Esophagus muscularis mucosa (tissue), 4 donors: Measurements from ENCODE around the gene SLC16A3. TPM values are rescaled to one million over a fixed set of nuclear protein-coding genes. Genes with fewer than 3 reads are reported as not detected.

Experiments
- DNase-seq: peaks from one replicate; pipeline ENCODE4 v3.0.0-alpha.2; 2017; ENCODE audit errors: extremely low spot score
- H3K27ac ChIP-seq, 4 donors: fragments of 200-600 bp; sonication (generic); replicated peaks in 1 of 4; 1 replicate in 3 of 4; 2 replicates in 1 of 4; pipeline ENCODE4 v1.5.1; 2016 to 2019; ENCODE audit warnings: mild to moderate bottlenecking in 1 of 4
- H3K27me3 ChIP-seq, 4 donors: fragments of 200-600 bp; sonication (generic); one replicate each; pipeline versions ENCODE4 v1.5.1 to v1.6.0; 2016 to 2019
- H3K36me3 ChIP-seq, 4 donors: fragments of 200-600 bp; sonication (generic); one replicate each; pipeline ENCODE4 v1.5.1; 2016 to 2019
- H3K4me1 ChIP-seq, 4 donors: fragments of 200-600 bp; sonication (generic); one replicate each; pipeline ENCODE4 v1.5.1; 2016 to 2019
- H3K4me3 ChIP-seq, 4 donors: fragments of 200-600 bp; sonication (generic); 1 replicate in 2 of 4; 2 replicates in 2 of 4; pipeline ENCODE4 v1.5.1; 2016 to 2019; ENCODE audit warnings: mild to moderate bottlenecking in 4 of 4, moderate library complexity in 1 of 4
- H3K9me3 ChIP-seq, 4 donors: fragments of 200-600 bp; sonication (generic); 1 replicate in 3 of 4; 2 replicates in 1 of 4; pipeline ENCODE4 v1.5.1; 2016 to 2019
- CTCF ChIP-seq, 3 experiments: fragments of 200-600 bp in 2 of 3; fragments of 450-650 bp in 1 of 3; sonication (generic) in 2 of 3; IDR thresholded peaks; one replicate each; pipeline ENCODE4 v1.5.1; 2017 to 2019; ENCODE audit warnings: antibody characterized with exemption in 3 of 3, mild to moderate bottlenecking in 2 of 3, moderate library complexity in 1 of 3
- EP300 ChIP-seq: sonication (generic); formaldehyde crosslinking; IDR thresholded peaks from one replicate; pipeline ENCODE4 v1.6.1; 2017; ENCODE audit warnings: antibody characterized with exemption
- POLR2A ChIP-seq: fragments of 450-650 bp; IDR thresholded peaks from one replicate; pipeline ENCODE4 v1.6.1; 2017; ENCODE audit warnings: antibody characterized with exemption, moderate library complexity, mild to moderate bottlenecking, low read depth
- POLR2AphosphoS5 ChIP-seq, 2 donors: sonication (generic); formaldehyde crosslinking; IDR thresholded peaks; one replicate each; pipeline ENCODE4 v1.6.1; 2017; ENCODE audit warnings: antibody characterized with exemption in 2 of 2
- WGBS: methylation state at CpG from one replicate; pipeline ENCODE4 v1.1.5; 2018; 5-methylcytosine and 5-hydroxymethylcytosine counted together
- intact Hi-C: fragments of 100-400 bp; cut with DNase I; formaldehyde crosslinking; loops from one replicate; pipeline ENCODE4 v1.15.1; 2023
- total RNA-seq, 4 donors: library from RNA; depleted of rRNA; stranded (reverse); fragments of >200 nt; gene quantifications; one replicate each; pipeline versions ENCODE4 v1.1.0 to v1.2.1, GENCODE V29; 2016

The SLC16A3 gene
- total RNA-seq, 4 donors from 2014 or later = 17.0 to 28.8 (median 23.4) TPM

- peaks cover 11 to 21% (median 17%) of the 10 kb centered on the region in 4 donors for H3K4me1 ChIP-seq
- H3K27ac ChIP-seq = no peak overlapping the region
- no peak for DNase-seq
- H3K4me3 ChIP-seq = no peak overlapping the region
- H3K27me3 ChIP-seq = no peaks in the 10 kb centered on the region
- no peak for TF ChIP-seq EP300
- TF ChIP-seq CTCF (IDR thresholded peaks at IDR 0.05) = no peak
- TF ChIP-seq POLR2A = no peak
- no peak for TF ChIP-seq POLR2AphosphoS5 (IDR thresholded peaks at IDR 0.05)
- no peaks in the 10 kb centered on the region for H3K9me3 ChIP-seq
- intact Hi-C loops = no loop called here
- H3K36me3 ChIP-seq = peaks cover 0 to 12% (median 5%) of the 10 kb centered on the region in 4 donors
- WGBS = 79% methylated on average over 12 of the region's 12 CpGs
These were observed 49.0 kb downstream of the SLC16A3 start for GRCh38 chr17:82277851-82278250.

- TF ChIP-seq CTCF (IDR thresholded peaks at IDR 0.05) (no peak), EP300 (no peak), POLR2AphosphoS5 (IDR thresholded peaks at IDR 0.05) (no peak), POLR2A (no peak)
These were observed 49.5 kb downstream of the SLC16A3 start for GRCh38 chr17:82278308-82278707.

GRCh38 chr17:82278786-82279391, 50.0 kb downstream of the SLC16A3 start:
- 87% methylated on average over 16 of the region's 16 CpGs for WGBS
- Histone ChIP-seq H3K27ac (no peak overlapping the region), H3K27me3 (no peaks in the 10 kb centered on the region), H3K4me3 (no peak overlapping the region), H3K36me3 (peaks cover 0 to 12% (median 5%) of the 10 kb centered on the region in 4 donors), H3K9me3 (no peaks in the 10 kb centered on the region), H3K4me1 (peaks cover 12 to 27% (median 19%) of the 10 kb centered on the region in 4 donors)
- intact Hi-C loops = no loop called here
- DNase-seq = no peak
- TF ChIP-seq CTCF (IDR thresholded peaks at IDR 0.05) (no peak), POLR2A (no peak), POLR2AphosphoS5 (IDR thresholded peaks at IDR 0.05) (no peak)

More at GRCh38 chr17:82278308-82278707, 49.5 kb downstream of the SLC16A3 start:
- Histone ChIP-seq H3K36me3 (peaks cover 0 to 12% (median 5%) of the 10 kb centered on the region in 4 donors), H3K4me3 (no peak overlapping the region), H3K27me3 (no peaks in the 10 kb centered on the region), H3K9me3 (no peaks in the 10 kb centered on the region), H3K27ac (no peak overlapping the region), H3K4me1 (peaks cover 13 to 25% (median 21%) of the 10 kb centered on the region in 4 donors)
- 83% methylated on average over 9 of the region's 9 CpGs for WGBS
- no peak for DNase-seq
- intact Hi-C loops = no loop called here

GRCh38 chr17:82280537-82280936, 51.7 kb downstream of the SLC16A3 start:
- TF ChIP-seq POLR2A (no peak), CTCF (IDR thresholded peaks at IDR 0.05) (no peak), POLR2AphosphoS5 (IDR thresholded peaks at IDR 0.05) (no peak), EP300 (no peak)
- Histone ChIP-seq H3K27me3 (no peaks in the 10 kb centered on the region), H3K9me3 (no peaks in the 10 kb centered on the region), H3K27ac (no peak overlapping the region), H3K36me3 (peaks cover 0 to 12% (median 5%) of the 10 kb centered on the region in 4 donors), H3K4me3 (no peak overlapping the region), H3K4me1 (peaks cover 4 to 14% (median 7%) of the 10 kb centered on the region in 4 donors)
- 91% methylated on average over 8 of the region's 8 CpGs for WGBS
- intact Hi-C loops = no loop called here
- DNase-seq = no peak
